GM21367 (cell line): ENCODE measurements around the gene KRT25.

Experiments
- ATAC-seq: cut with Tn5 transposase; IDR thresholded peaks from one replicate; pipeline ENCODE4 v1.9.1; 2021; ENCODE audit not compliant: unreplicated experiment

Gene KRT25, protein sequence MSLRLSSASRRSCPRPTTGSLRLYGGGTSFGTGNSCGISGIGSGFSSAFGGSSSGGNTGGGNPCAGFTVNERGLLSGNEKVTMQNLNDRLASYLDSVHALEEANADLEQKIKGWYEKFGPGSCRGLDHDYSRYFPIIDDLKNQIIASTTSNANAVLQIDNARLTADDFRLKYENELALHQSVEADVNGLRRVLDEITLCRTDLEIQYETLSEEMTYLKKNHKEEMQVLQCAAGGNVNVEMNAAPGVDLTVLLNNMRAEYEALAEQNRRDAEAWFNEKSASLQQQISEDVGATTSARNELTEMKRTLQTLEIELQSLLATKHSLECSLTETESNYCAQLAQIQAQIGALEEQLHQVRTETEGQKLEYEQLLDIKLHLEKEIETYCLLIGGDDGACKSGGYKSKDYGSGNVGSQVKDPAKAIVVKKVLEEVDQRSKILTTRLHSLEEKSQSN

GRCh38 chr17:40755231-40755630, at the start of gene KRT25:
KRT25 (minus strand) TSS chr17:40755331; CDS start chr17:40755271, 60 bp downstream.
- no peak for ATAC-seq

DNA sequence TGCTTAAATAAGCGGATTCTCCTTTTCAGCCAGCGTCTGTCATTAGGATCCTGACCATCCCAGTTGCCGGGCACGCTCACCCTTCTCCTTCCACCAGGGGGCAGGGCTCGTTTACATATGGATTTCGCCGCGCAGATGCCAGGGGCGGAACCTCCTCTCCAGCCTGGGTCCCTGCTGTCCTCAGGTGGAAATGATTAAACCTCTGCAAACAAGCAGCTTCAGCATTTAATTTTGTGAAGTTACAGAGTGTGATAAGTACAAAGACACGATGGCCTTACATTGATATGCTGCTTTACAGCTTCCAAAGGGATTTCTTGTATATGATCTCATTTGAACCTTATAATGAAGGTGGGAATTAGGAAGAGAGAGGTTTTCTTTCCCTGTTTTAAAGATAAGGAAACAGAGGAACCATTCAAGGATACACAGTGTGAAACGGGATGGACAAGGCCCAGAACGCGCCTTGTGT, 48.5 kb upstream of the KRT25 start:
- ATAC-seq = no peak

DNA sequence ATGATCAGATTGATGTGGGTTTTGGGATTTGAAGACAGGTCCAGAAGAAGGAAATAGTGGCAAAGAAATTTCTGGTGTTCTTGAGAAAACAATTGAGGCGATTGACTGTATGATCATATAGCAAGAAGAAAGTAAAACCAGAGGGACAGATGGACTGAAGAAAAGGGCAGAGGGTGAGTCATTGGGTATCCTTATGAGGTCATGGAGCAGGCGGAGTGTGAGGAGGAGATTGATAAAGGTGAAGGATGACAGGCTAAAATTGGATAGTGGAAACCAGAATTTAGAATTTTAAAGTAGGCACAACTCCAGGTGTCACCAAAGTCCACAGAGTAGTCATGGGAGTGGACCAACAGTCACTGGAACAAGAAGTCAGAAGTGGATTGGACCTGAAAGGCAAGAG, 46.0 kb upstream of the KRT25 start:
- no peak for ATAC-seq

DNA sequence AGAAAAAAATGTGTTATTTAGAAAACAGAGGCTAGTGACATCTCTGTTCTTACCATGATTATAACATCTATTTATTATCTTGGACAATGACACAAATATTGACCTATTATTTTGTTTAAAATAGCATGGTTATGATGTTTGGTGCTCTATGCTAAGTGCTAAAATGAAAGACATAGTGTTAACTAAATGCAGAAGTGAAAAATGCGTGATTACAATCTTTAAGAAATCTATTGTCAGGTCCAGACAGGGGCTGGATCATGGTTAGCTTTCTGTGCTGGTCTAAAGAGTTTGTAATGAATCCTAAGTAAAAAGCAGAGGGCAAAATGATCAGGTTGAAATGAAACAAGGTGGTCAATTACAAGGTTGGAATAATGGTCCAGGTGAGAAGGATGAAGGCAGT, 45.2 kb upstream of the KRT25 start:
- no peak for ATAC-seq

DNA sequence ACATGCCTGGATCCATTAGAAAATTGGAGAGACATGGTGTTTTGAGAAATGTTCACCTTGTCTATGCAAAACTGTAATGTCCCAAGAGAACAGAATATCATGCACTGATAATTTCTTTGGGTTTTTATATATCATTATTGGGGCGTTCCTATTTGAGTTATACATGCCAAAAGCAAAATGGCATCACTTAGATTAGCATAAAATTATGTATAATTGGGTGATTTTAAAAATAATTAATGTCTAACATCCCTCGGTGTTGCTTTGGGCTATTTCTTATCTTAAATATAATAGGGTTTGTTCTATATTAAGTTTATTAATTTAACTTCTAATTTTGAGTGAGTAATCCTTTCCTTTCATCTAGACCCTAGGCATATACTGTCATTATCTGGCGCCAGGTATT, 44.7 kb upstream of the KRT25 start, which contains the start of gene KRT28:
Gene KRT28 (minus strand): TSS at position 101 of the 400 bp plus-strand sequence. CDS start 66 bp downstream, at position 35.
- no peak for ATAC-seq

- no peak for ATAC-seq
Observed at GRCh38 chr17:40796846-40797245, 41.7 kb upstream of the KRT25 start.

GRCh38 chr17:40795019-40795667, 40.0 kb upstream of the KRT25 start:
- no peak for ATAC-seq

GRCh38 chr17:40794466-40794865, 39.3 kb upstream of the KRT25 start:
- no peak for ATAC-seq

DNA sequence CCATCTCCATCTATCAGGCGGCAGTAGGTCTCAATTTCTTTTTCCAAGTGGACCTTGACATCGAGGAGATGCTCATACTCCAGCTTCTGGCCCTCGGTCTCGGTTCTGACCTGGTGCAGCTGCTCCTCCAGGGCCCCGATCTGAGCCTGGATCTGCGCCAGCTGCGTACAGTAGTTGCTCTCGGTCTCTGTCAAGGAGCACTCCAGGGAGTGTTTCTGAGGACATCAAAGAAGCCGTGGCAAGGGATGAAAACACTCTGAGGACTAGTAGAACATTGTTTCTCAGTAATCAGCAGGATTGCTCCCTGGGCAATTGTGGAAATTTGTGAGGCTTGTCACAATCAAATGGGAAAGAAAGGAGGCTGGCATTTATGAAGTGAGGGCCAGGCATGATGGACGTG, 38.7 kb upstream of the KRT25 start:
- no peak for ATAC-seq

DNA sequence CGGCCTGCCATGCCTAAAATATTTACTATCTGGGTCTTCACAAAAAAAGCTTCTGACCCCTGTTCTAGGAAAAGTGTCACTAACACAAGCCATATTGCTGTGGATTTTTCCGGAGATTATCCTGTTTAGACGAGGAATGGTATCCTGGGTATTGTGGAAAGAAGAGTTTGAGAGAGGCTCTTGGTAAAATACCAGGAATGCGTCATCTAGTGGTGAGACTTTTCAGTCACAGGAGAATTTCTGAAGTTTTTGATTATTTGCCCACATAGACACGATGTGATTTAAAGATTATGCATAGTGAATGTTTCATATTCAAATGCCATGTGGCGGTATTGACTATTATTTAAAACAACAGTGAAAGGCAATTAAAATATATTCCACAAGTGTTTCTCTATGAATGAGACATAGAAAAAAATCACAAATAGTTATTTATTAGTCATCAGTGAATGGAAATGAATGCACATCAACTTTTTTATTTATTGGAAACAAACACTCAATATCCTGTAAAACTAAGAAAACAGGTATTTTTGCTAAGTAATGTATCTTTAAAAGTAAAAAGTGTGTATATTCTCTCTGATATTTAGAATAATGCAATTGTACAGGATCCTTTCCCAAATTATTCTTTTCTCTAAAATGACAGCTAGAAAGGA, 36.8 kb upstream of the KRT25 start:
- ATAC-seq = no peak

- no peak for ATAC-seq
Observed at GRCh38 chr17:40791111-40791510, 36.0 kb upstream of the KRT25 start.

- no peak for ATAC-seq
Observed at GRCh38 chr17:40782450-40782849, 27.3 kb upstream of the KRT25 start, which contains the start of gene KRT27. KRT27 (minus strand) TSS chr17:40782550; CDS start chr17:40782493, 57 bp downstream.

- ATAC-seq = no peak
Observed at GRCh38 chr17:40779181-40779909, 24.2 kb upstream of the KRT25 start.

GRCh38 chr17:40778461-40778860, 23.3 kb upstream of the KRT25 start:
- ATAC-seq = no peak

DNA sequence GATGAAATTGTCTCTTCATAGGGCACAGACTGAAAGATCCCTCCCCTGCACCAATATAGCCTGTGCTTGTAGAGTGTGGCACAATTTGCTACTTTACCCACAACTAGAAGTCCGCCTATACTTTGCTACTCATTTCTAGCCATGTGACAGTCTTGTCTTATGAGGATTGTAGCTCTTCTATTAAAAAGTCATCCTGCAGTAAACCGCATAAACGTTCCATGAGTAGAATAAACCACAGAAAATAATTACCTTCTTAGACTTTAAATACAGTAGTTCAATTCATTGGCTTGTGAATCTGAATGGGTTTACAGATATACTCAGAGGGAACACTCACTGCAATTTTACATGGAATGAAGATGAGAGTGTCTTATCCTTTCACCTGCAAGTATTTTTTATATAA, 22.8 kb upstream of the KRT25 start:
- no peak for ATAC-seq

DNA sequence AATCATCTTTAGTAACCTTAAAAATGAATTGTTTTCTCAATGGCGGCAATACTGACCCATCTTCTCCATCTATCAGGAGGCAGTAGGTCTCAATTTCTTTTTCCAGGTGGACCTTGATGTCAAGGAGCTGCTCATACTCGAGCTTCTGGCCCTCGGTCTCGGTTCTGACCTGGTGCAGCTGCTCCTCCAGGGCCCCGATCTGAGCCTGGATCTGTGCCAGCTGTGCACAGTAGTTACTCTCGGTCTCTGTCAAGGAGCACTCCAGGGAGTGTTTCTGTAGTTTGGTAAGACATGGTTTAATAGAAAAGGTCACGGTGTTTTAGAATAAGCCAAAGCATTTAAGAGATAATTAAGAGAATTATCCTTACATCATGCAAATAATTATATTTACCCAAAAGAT, 22.3 kb upstream of the KRT25 start:
- no peak for ATAC-seq

GRCh38 chr17:40775945-40776344, 20.8 kb upstream of the KRT25 start:
- ATAC-seq = no peak

- ATAC-seq = no peak
Observed at GRCh38 chr17:40772101-40772500, 17.0 kb upstream of the KRT25 start, which contains the start of gene KRT26. KRT26 (minus strand) TSS chr17:40772201; CDS start chr17:40772113, 88 bp downstream.

DNA sequence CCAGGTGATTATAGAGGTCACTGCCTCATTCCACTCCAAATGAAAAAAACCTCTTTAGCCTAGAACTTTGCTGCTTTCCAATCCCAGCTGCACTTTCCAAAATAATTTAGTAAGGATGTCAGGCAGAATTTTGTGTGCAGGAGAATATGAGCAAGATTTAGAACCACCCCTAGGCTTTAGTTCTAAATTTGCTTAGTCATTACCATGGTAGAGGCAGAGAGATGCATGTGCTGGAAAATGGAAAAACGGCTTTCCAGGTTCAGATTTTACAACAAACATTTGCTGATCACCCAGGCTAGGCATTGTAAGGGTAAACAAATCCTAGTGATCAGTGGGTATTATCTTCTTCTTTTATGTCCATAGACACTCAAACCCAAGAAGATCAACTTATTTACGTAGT, 10.5 kb upstream of the KRT25 start:
- no peak for ATAC-seq

DNA sequence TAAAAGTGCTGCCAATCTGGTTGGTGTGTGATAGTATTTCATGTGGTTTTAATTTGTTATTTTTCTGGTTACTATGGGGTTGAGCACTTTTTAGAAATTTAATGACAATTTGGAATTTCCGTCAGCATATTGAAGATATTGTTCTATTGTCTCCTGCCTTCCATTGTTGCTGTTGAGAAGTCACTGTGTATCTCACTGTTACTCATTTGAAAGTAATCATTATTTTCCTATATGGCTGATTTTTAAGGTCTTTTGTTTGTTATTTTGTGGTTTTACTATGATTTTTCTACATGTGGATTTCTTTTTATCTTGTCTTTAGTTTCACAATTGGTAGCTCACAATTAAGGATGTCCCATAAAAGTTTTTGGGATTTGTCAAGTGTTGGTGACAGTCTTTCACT, 8.6 kb upstream of the KRT25 start:
- ATAC-seq = no peak
